ENCODE measurements around the gene TIAM1. TPM values are rescaled to one million over a fixed set of nuclear protein-coding genes. Genes with fewer than 3 reads are reported as not detected.

Gene TIAM1
- total RNA-seq, 3 donors from 2014 or later: 6.2 to 11.6 (median 10.4) TPM

GRCh38 chr21:31337086-31337485 lies 7.0 kb downstream of the TIAM1 start:
- intact Hi-C loops (cut with DNase I, micrococcal nuclease): no loop called here
- no peak for DNase-seq
- ATAC-seq: no peak
- Histone ChIP-seq H3K36me3 (ENCODE audit: low read depth) (no peaks in the 10 kb centered on the region), H3K4me3 (no peak overlapping the region), H3K4me1 (ENCODE audit: low read depth) (no peaks in the 10 kb centered on the region), H3K9me3 (no peaks in the 10 kb centered on the region)
- TF ChIP-seq CTCF (IDR thresholded peaks at IDR 0.05): no peak

GRCh38 chr21:31336739-31337040 lies 7.4 kb downstream of the TIAM1 start:
- no peak for TF ChIP-seq CTCF (IDR thresholded peaks at IDR 0.05)
- no peaks in the 10 kb centered on the region for H3K9me3 ChIP-seq
- no peaks in the 10 kb centered on the region for H3K4me1 ChIP-seq (ENCODE audit: low read depth)
- ATAC-seq: no peak
- intact Hi-C loops (cut with DNase I, micrococcal nuclease): no loop called here
- H3K36me3 ChIP-seq (ENCODE audit: low read depth): no peaks in the 10 kb centered on the region
- H3K4me3 ChIP-seq: no peak overlapping the region
- DNase-seq: no peak

- intact Hi-C loops (cut with DNase I, micrococcal nuclease): no loop called here
- ATAC-seq (peak; percentile 38), DNase-seq (no peak)
Measured at GRCh38 chr21:31335957-31336738, 7.9 kb downstream of the TIAM1 start.

GRCh38 chr21:31334648-31335121 lies 9.4 kb downstream of the TIAM1 start:
- DNase-seq (no peak), ATAC-seq (no peak)
- H3K9me3 ChIP-seq: no peaks in the 10 kb centered on the region
- no peak overlapping the region for H3K4me3 ChIP-seq
- H3K4me1 ChIP-seq (ENCODE audit: low read depth): no peaks in the 10 kb centered on the region
- intact Hi-C loops (cut with DNase I, micrococcal nuclease): no loop called here
- no peak for TF ChIP-seq CTCF (IDR thresholded peaks at IDR 0.05)
- H3K36me3 ChIP-seq (ENCODE audit: low read depth): no peaks in the 10 kb centered on the region

More at GRCh38 chr21:31335957-31336738, 7.9 kb downstream of the TIAM1 start:
- Histone ChIP-seq H3K36me3 (ENCODE audit: low read depth) (no peaks in the 10 kb centered on the region), H3K9me3 (no peaks in the 10 kb centered on the region), H3K4me1 (ENCODE audit: low read depth) (no peaks in the 10 kb centered on the region), H3K4me3 (no peak overlapping the region)
- TF ChIP-seq CTCF (IDR thresholded peaks at IDR 0.05): no peak

- Histone ChIP-seq H3K4me3 (no peak overlapping the region), H3K4me1 (ENCODE audit: low read depth) (no peaks in the 10 kb centered on the region), H3K36me3 (ENCODE audit: low read depth) (no peaks in the 10 kb centered on the region), H3K9me3 (no peaks in the 10 kb centered on the region)
- intact Hi-C loops (cut with DNase I, micrococcal nuclease): no loop called here
- DNase-seq: no peak
- no peak for ATAC-seq
- TF ChIP-seq CTCF (IDR thresholded peaks at IDR 0.05): no peak
Measured at GRCh38 chr21:31332525-31332924, 11.5 kb downstream of the TIAM1 start.

All from mucosa of descending colon (tissue), 3 donors.